ENCODE results near the gene ZMPSTE24.

The ZMPSTE24 gene

GRCh38 chr1:40303790-40304189, 45.8 kb downstream of the ZMPSTE24 start:
- TF ChIP-seq SIN3A (IDR thresholded peaks at IDR 0.05; ENCODE audit: borderline replicate concordance, insufficient read depth, low read length): no peak
- TF ChIP-seq REST (IDR thresholded peaks at IDR 0.05; ENCODE audit: insufficient read depth in 1 of 2, low read depth in 2 of 2, low read length in 2 of 2): no peak
- no peak for TF ChIP-seq POLR2AphosphoS5 (IDR thresholded peaks at IDR 0.05; ENCODE audit: low read depth, low read length)
- no peak for TF ChIP-seq TAF1 (IDR thresholded peaks at IDR 0.05; ENCODE audit: borderline replicate concordance, insufficient read depth, low read length)
- TF ChIP-seq FOXP2 (optimal IDR thresholded peaks at IDR 0.05; ENCODE audit: borderline replicate concordance, extremely low read depth, extremely low read length, insufficient read depth): no peak

- no peak for TF ChIP-seq REST (IDR thresholded peaks at IDR 0.05; ENCODE audit: insufficient read depth in 1 of 2, low read depth in 2 of 2, low read length in 2 of 2)
- TF ChIP-seq POLR2AphosphoS5 (IDR thresholded peaks at IDR 0.05; ENCODE audit: low read depth, low read length): no peak
- TF ChIP-seq TAF1 (IDR thresholded peaks at IDR 0.05; ENCODE audit: borderline replicate concordance, insufficient read depth, low read length): no peak
- TF ChIP-seq SIN3A (IDR thresholded peaks at IDR 0.05; ENCODE audit: borderline replicate concordance, insufficient read depth, low read length): no peak
- no peak for TF ChIP-seq FOXP2 (optimal IDR thresholded peaks at IDR 0.05; ENCODE audit: borderline replicate concordance, extremely low read depth, extremely low read length, insufficient read depth)
These were observed 47.4 kb downstream of the ZMPSTE24 start for GRCh38 chr1:40305451-40305850.

GRCh38 chr1:40305871-40306270, 47.8 kb downstream of the ZMPSTE24 start:
- TF ChIP-seq SIN3A (IDR thresholded peaks at IDR 0.05; ENCODE audit: borderline replicate concordance, insufficient read depth, low read length) (no peak), TAF1 (IDR thresholded peaks at IDR 0.05; ENCODE audit: borderline replicate concordance, insufficient read depth, low read length) (no peak), POLR2AphosphoS5 (IDR thresholded peaks at IDR 0.05; ENCODE audit: low read depth, low read length) (no peak), FOXP2 (optimal IDR thresholded peaks at IDR 0.05; ENCODE audit: borderline replicate concordance, extremely low read depth, extremely low read length, insufficient read depth) (no peak), REST (IDR thresholded peaks at IDR 0.05; ENCODE audit: insufficient read depth in 1 of 2, low read depth in 2 of 2, low read length in 2 of 2) (no peak)

GRCh38 chr1:40306296-40306695, 48.3 kb downstream of the ZMPSTE24 start:
- TF ChIP-seq SIN3A (IDR thresholded peaks at IDR 0.05; ENCODE audit: borderline replicate concordance, insufficient read depth, low read length): no peak
- TF ChIP-seq TAF1 (IDR thresholded peaks at IDR 0.05; ENCODE audit: borderline replicate concordance, insufficient read depth, low read length): no peak
- no peak for TF ChIP-seq FOXP2 (optimal IDR thresholded peaks at IDR 0.05; ENCODE audit: borderline replicate concordance, extremely low read depth, extremely low read length, insufficient read depth)

- TF ChIP-seq REST (IDR thresholded peaks at IDR 0.05; ENCODE audit: insufficient read depth in 1 of 2, low read depth in 2 of 2, low read length in 2 of 2) (no peak), POLR2AphosphoS5 (IDR thresholded peaks at IDR 0.05; ENCODE audit: low read depth, low read length) (no peak)
These were observed 49.1 kb downstream of the ZMPSTE24 start for GRCh38 chr1:40307186-40307585.
